HCT116 (cell line): Measurements from ENCODE around the gene ESRRG.

Experiments used
- EZH2phosphoT487 ChIP-seq: fragments of 200-600 bp; IDR thresholded peaks from 2 replicates; pipeline ENCODE4 v1.6.1; 2018; ENCODE audit warnings: antibody characterized with exemption, borderline replicate concordance
- TF ChIP-seq, protein P1 (sequence below), 3 experiments: fragments of 200-600 bp in 1 of 3; sonication (generic) in 1 of 3; IDR thresholded peaks in 2 of 3; conservative IDR thresholded peaks in 1 of 3; 2 replicates each; pipeline ENCODE4 v1.5.1; 2012 to 2017; ENCODE audit warnings: low read depth in 2 of 3, low read length in 2 of 3, antibody characterized with exemption in 1 of 3, borderline replicate concordance in 1 of 3, control low read depth in 1 of 3, mild to moderate bottlenecking in 1 of 3, mixed read lengths in 1 of 3, mixed run types in 1 of 3, moderate library complexity in 1 of 3; ENCODE audit not compliant: insufficient read depth in 1 of 3

DNA sequence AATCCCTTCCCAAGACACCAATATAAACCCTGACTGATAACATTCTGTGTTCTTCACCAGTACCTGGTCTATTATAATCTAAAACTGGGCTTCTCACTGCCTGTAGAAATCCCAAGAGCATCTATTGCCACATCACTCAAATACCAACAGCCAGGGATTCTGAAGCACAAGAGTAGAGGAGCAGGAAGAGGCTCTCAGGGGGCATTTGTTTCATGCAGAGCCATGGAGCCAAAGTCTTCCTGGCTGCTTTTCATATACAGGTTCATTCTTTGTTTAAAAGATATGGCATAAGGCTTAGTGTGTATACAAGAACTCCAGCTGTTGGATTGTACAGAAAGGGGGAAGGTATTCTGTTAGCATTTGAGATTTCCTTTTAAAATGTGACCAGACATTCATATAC lies 261.8 kb downstream of the ESRRG start:
- no peak for TF ChIP-seq EZH2phosphoT487
- TF ChIP-seq, protein P1, sequence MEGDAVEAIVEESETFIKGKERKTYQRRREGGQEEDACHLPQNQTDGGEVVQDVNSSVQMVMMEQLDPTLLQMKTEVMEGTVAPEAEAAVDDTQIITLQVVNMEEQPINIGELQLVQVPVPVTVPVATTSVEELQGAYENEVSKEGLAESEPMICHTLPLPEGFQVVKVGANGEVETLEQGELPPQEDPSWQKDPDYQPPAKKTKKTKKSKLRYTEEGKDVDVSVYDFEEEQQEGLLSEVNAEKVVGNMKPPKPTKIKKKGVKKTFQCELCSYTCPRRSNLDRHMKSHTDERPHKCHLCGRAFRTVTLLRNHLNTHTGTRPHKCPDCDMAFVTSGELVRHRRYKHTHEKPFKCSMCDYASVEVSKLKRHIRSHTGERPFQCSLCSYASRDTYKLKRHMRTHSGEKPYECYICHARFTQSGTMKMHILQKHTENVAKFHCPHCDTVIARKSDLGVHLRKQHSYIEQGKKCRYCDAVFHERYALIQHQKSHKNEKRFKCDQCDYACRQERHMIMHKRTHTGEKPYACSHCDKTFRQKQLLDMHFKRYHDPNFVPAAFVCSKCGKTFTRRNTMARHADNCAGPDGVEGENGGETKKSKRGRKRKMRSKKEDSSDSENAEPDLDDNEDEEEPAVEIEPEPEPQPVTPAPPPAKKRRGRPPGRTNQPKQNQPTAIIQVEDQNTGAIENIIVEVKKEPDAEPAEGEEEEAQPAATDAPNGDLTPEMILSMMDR (IDR thresholded peaks at IDR 0.05 in 2 of 3, conservative IDR thresholded peaks at IDR 0.05 in 1 of 3; ENCODE audit: borderline replicate concordance in 1 of 3, insufficient read depth in 1 of 3, low read depth in 2 of 3, low read length in 2 of 3) = no peak
